Spleen (tissue), 11 donors: Measurements from ENCODE around the gene TEX13D. TPM values are rescaled to one million over a fixed set of nuclear protein-coding genes. Genes with fewer than 3 reads are reported as not detected.
A peak's percentile ranks its signal among the peaks of the same experiment; 100 is the strongest.

ENCODE experiments used
- DNase-seq: peaks from one replicate; pipeline ENCODE4 v3.0.0-alpha.2; 2020
- H3K27ac ChIP-seq, 8 donors: fragments of 200-600 bp; sonication (generic) in 7 of 8; 1 replicate in 4 of 8; 2 replicates in 4 of 8; pipeline versions ENCODE4 v1.5.0 to v1.8.0; 2016 to 2021; ENCODE audit warnings: inconsistent platforms in 4 of 8, mild to moderate bottlenecking in 4 of 8, moderate library complexity in 1 of 8
- H3K27me3 ChIP-seq, 7 donors: fragments of 200-600 bp; sonication (generic) in 6 of 7; replicated peaks in 1 of 7; 1 replicate in 4 of 7; 2 replicates in 3 of 7; pipeline versions ENCODE4 v1.5.0 to v1.8.0; 2016 to 2021; ENCODE audit warnings: inconsistent platforms in 3 of 7, mild to moderate bottlenecking in 1 of 7
- H3K36me3 ChIP-seq, 6 donors: fragments of 200-600 bp; sonication (generic) in 5 of 6; 1 replicate in 4 of 6; 2 replicates in 2 of 6; pipeline versions ENCODE4 v1.5.0 to v1.8.0; 2016 to 2021; ENCODE audit warnings: inconsistent platforms in 2 of 6
- H3K4me1 ChIP-seq, 6 donors: fragments of 200-600 bp; sonication (generic) in 5 of 6; 1 replicate in 3 of 6; 2 replicates in 3 of 6; pipeline versions ENCODE4 v1.5.0 to v1.8.0; 2016 to 2021; ENCODE audit warnings: inconsistent platforms in 3 of 6
- H3K4me3 ChIP-seq, 8 donors: fragments of 200-600 bp; sonication (generic) in 7 of 8; 1 replicate in 4 of 8; 2 replicates in 4 of 8; pipeline versions ENCODE4 v1.5.0 to v1.8.0; 2016 to 2021; ENCODE audit warnings: inconsistent platforms in 4 of 8, mild to moderate bottlenecking in 4 of 8, moderate library complexity in 2 of 8
- H3K9me3 ChIP-seq, 8 donors: fragments of 200-600 bp; sonication (generic) in 7 of 8; 1 replicate in 4 of 8; 2 replicates in 4 of 8; pipeline versions ENCODE4 v1.5.0 to v1.8.0; 2016 to 2021; ENCODE audit warnings: inconsistent platforms in 4 of 8
- POLR2A ChIP-seq, 3 donors: fragments of 450-650 bp; IDR thresholded peaks; one replicate each; pipeline ENCODE4 v1.5.1; 2017; ENCODE audit warnings: antibody characterized with exemption in 3 of 3, mild to moderate bottlenecking in 1 of 3
- POLR2AphosphoS5 ChIP-seq, 3 donors: sonication (generic); formaldehyde crosslinking; IDR thresholded peaks; one replicate each; pipeline ENCODE4 v1.5.1; 2017; ENCODE audit warnings: antibody characterized with exemption in 3 of 3
- WGBS, 5 donors: extraction: QIAGEN DNeasy Blood & Tissue Kit in 3 of 5; methylation state at CpG; one replicate each; pipeline versions ENCODE4 v1.1.5 to v1.1.7; 2013 to 2018; 5-methylcytosine and 5-hydroxymethylcytosine counted together
- intact Hi-C: fragments of 100-400 bp; cut with DNase I; formaldehyde crosslinking; loops from one replicate; pipeline ENCODE4 v1.15.0; 2023; ENCODE audit warnings: low total_unique reads
- polyA plus RNA-seq, 3 donors: library from polyadenylated mRNA; stranded (reverse); fragments of 200-250 nt; gene quantifications; one replicate each; pipeline ENCODE4 v1.2.1, GENCODE V29; 2013
- total RNA-seq, 7 donors: library from RNA; depleted of rRNA in 3 of 7; stranded (reverse); fragments of >200 nt in 3 of 7; fragmentation: NEBNext Ultra II Directional in 4 of 7; extraction: Animal tissue kit (Norgen Biotek cat#: 25700) in 4 of 7; gene quantifications; one replicate each; pipeline versions ENCODE4 v1.1.0 to v1.2.1, GENCODE V29; 2016 to 2021
- TF ChIP-seq, protein P1 (sequence below), 11 experiments: fragments of 200-600 bp in 7 of 11; fragments of 450-650 bp in 4 of 11; sonication (generic) in 4 of 11; IDR thresholded peaks in 8 of 11; conservative IDR thresholded peaks in 3 of 11; 1 replicate in 7 of 11; 2 replicates in 4 of 11; pipeline versions ENCODE4 v1.4.0 to v1.8.0; 2016 to 2021; ENCODE audit warnings: antibody characterized with exemption in 11 of 11, inconsistent platforms in 4 of 11, mild to moderate bottlenecking in 1 of 11
- donor health status: healthy with polysubstance abuse.
- donor health status: DM: no; HTN: no; CAD: no; lungs with moderate emphysema.
- donor health status: DM: no; HTN: no; CAD: no.
- donor health status: Bipolar disorder and iron deficiency.
- donor health status: healthy.
- donor health status: DM: no; HTN: no; CAD: no.
- donor health status: DM: yes; HTN: yes; CAD: no.

The TEX13D gene
- total and polyA plus RNA-seq, 10 donors, result 0.03 to 0.07 TPM; not detected in 8

DNA sequence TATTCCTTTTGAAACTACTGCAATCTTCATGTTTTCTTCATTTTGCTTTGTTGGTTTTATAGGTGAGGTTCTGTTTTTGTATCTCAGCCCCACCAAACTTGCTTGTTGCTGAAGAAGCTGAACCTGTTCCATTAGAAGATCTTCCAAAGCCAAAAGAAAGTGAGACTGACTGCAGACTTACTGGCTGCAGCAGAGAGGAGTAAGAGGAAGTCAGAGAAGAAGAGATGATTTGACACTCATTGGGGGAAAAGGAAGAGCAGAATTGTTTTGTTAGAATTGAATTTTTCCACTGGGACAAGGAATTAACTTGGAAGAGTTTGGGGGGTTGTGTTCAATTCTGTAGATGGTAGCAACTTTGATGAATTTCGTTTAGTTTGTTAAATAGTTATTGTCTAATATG lies 3.1 kb downstream of the TEX13D start:
- TF ChIP-seq POLR2A (IDR thresholded peaks at IDR 0.05), result no peak
- TF ChIP-seq POLR2AphosphoS5 (IDR thresholded peaks at IDR 0.05), result no peak
- TF ChIP-seq, protein P1, sequence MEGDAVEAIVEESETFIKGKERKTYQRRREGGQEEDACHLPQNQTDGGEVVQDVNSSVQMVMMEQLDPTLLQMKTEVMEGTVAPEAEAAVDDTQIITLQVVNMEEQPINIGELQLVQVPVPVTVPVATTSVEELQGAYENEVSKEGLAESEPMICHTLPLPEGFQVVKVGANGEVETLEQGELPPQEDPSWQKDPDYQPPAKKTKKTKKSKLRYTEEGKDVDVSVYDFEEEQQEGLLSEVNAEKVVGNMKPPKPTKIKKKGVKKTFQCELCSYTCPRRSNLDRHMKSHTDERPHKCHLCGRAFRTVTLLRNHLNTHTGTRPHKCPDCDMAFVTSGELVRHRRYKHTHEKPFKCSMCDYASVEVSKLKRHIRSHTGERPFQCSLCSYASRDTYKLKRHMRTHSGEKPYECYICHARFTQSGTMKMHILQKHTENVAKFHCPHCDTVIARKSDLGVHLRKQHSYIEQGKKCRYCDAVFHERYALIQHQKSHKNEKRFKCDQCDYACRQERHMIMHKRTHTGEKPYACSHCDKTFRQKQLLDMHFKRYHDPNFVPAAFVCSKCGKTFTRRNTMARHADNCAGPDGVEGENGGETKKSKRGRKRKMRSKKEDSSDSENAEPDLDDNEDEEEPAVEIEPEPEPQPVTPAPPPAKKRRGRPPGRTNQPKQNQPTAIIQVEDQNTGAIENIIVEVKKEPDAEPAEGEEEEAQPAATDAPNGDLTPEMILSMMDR (IDR thresholded peaks at IDR 0.05 in 8 of 11, conservative IDR thresholded peaks at IDR 0.05 in 3 of 11), result no peak
- Histone ChIP-seq H3K4me1 (no peaks in the 10 kb centered on the region), H3K36me3 (no peaks in the 10 kb centered on the region), H3K27me3 (no peaks in the 10 kb centered on the region), H3K9me3 (no peaks in the 10 kb centered on the region), H3K27ac (no peak overlapping the region), H3K4me3 (no peak overlapping the region)
- intact Hi-C loops, result no loop called here
- WGBS, 5 donors, result 26 to 79% (median 63%) methylated on average over 1 of the region's 1 CpG
- no peak for DNase-seq

DNA sequence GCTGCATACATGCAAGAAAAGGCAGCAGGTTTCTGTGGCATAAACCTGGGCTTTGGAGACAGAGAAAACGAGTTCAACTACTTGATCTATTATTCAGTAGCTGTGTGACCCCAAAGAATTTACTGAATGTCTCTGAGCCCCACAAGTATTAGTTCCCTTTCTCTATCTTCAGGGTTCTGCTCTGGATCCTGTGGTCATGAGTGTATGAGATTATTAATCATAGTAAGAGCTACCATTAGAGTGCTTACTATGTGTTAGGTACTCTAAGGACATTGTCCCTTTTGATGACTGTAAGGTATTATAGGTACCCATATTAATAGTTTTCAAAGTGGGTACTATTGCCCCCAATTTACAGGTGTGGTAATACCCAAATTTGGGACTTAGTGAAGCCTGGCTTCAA lies 5.5 kb downstream of the TEX13D start:
- Histone ChIP-seq H3K27ac (no peak overlapping the region), H3K27me3 (no peaks in the 10 kb centered on the region), H3K36me3 (no peaks in the 10 kb centered on the region), H3K4me1 (no peaks in the 10 kb centered on the region), H3K9me3 (no peaks in the 10 kb centered on the region), H3K4me3 (no peak overlapping the region)
- no peak for DNase-seq
- WGBS, 5 donors, result 18 to 63% (median 57%) methylated on average over 1 of the region's 1 CpG
- TF ChIP-seq, protein P1 (IDR thresholded peaks at IDR 0.05 in 8 of 11, conservative IDR thresholded peaks at IDR 0.05 in 3 of 11), result no peak
- no peak for TF ChIP-seq POLR2A (IDR thresholded peaks at IDR 0.05)
- TF ChIP-seq POLR2AphosphoS5 (IDR thresholded peaks at IDR 0.05), result no peak
- intact Hi-C loops, result no loop called here

DNA sequence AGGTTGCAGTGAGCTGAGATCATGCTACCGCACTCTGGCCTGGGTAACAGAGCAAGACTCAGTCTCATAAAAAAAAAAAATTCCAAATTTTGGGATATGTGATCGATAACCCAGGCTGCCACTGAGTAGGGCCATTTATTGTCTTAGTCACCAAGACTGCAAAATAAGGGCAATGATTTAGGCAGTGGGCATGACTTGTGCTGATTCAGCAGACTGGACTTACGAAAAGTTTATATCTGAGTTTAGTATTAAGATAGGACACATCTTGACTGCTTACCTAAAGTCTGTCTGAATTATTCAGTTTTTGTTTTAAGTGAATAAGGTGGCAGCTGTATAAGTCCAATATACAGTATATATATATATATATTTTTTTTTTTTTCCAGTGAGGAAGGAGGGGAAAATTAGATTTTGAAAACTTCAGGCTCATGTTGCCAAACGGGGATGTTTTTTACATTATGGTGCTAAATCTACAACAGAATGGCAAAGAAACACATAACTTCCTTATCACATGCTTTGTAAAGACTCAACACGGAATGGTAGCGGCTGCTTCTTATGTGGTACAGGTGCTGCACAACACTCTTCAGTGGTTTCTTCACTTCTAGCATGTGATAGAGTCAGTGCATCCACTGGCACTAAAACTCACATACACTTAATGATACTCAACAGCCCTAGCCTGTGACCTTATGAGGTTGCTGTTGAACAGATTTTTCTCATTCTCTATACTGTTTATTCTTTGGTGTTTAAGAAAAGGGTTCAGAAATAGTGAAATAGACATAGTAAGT lies 6.5 kb downstream of the TEX13D start:
- WGBS, 5 donors, result 69 to 79% (median 78%) methylated on average over 5 to 6 of the region's 6 CpGs

More for the DNA sequence above, 6.5 kb downstream of the TEX13D start:
- Histone ChIP-seq H3K4me1 (no peaks in the 10 kb centered on the region), H3K27ac (peak overlapping the region in 1 of 8 donors; percentile 23), H3K27me3 (no peaks in the 10 kb centered on the region), H3K36me3 (no peaks in the 10 kb centered on the region), H3K4me3 (no peak overlapping the region), H3K9me3 (no peaks in the 10 kb centered on the region)
- TF ChIP-seq POLR2A (IDR thresholded peaks at IDR 0.05), result no peak
- TF ChIP-seq POLR2AphosphoS5 (IDR thresholded peaks at IDR 0.05), result no peak
- TF ChIP-seq, protein P1 (IDR thresholded peaks at IDR 0.05 in 8 of 11, conservative IDR thresholded peaks at IDR 0.05 in 3 of 11), result no peak
- intact Hi-C loops, result no loop called here
- DNase-seq, result no peak
